Smooth muscle cell of the pulmonary artery (primary cell): ENCODE results near the gene SNX6. TPM values are rescaled to one million over a fixed set of nuclear protein-coding genes. Genes with fewer than 3 reads are reported as not detected.

Source experiments
- total RNA-seq: library from RNA; depleted of rRNA; stranded (reverse); fragments of >200 nt; gene quantifications from 2 replicates; pipeline ENCODE4 v1.2.3, GENCODE V29; 2014

SNX6 gene
- total RNA-seq: 84.4 and 102 TPM in 2 replicates

GRCh38 chr14:34629657-34630529, at the start of gene SNX6:
SNX6 (minus strand) TSS chr14:34630148; CDS start chr14:34630116, 32 bp downstream.

GRCh38 chr14:34539407-34540180, 90.4 kb downstream of the SNX6 start, which contains the start of gene EAPP:
EAPP (minus strand) TSS chr14:34539701; CDS start chr14:34539628, 73 bp downstream.

Other genes with a start within 250 kb of the SNX6 start
- 9.2 and 16.3 TPM in 2 replicates for gene SPTSSA, start 167.9 kb downstream of the SNX6 start, total RNA-seq
- gene EAPP, start 90.4 kb downstream of the SNX6 start, total RNA-seq: 28.9 and 37.1 TPM in 2 replicates
- 74.8 and 106 TPM in 2 replicates for gene CFL2, start 84.4 kb upstream of the SNX6 start, total RNA-seq
- gene BAZ1A, start 245.2 kb upstream of the SNX6 start, total RNA-seq: 20.6 and 23.9 TPM in 2 replicates